NT2/D1 (cell line): Measurements from ENCODE around the gene JARID2.

Experiments used
- SUZ12 ChIP-seq: IDR thresholded peaks from 2 replicates; pipeline ENCODE4 v1.6.1; 2011; ENCODE audit not compliant: insufficient read length, insufficient read depth; ENCODE audit errors: extremely low read depth
- YY1 ChIP-seq: IDR thresholded peaks from 2 replicates; pipeline ENCODE4 v1.6.1; 2011; ENCODE audit not compliant: insufficient read length, insufficient read depth
- ZNF274 ChIP-seq: IDR thresholded peaks from 2 replicates; pipeline ENCODE4 v1.6.1; 2011; ENCODE audit warnings: mild to moderate bottlenecking, low read depth, low read length

GRCh38 chr6:15382712-15383111 is 136.8 kb downstream of the JARID2 start:
- TF ChIP-seq YY1, result no peak
- no peak for TF ChIP-seq ZNF274
- TF ChIP-seq SUZ12, result no peak
